PC-3 (cell line): Measurements from ENCODE around the gene B3GAT1. TPM values are rescaled to one million over a fixed set of nuclear protein-coding genes. Genes with fewer than 3 reads are reported as not detected.

Experiments
- ATAC-seq: fragments of 200-7000 bp; cut with Tn5 transposase; 2 replicates; pipeline ENCODE4 v1.9.1; 2020; ENCODE audit warnings: mild to moderate bottlenecking, moderate library complexity
- BruUV-seq: library from RNA; stranded (reverse); fragments of 400-500 nt; replicated peaks from 2 replicates; lab custom pipeline; 2021; lab: Mats Ljungman, UMichigan
- CTCF ChIA-PET: fragments of 300-600 bp; sonication (Branson Sonifier 250); formaldehyde crosslinking; loops from one replicate; lab custom pipeline; 2022; ENCODE audit warnings: antibody characterized with exemption; lab: Charles Lee
- POLR2A ChIA-PET: fragments of 300-600 bp; sonication (Branson Sonifier 250); formaldehyde crosslinking; loops from one replicate; lab custom pipeline; 2022; ENCODE audit warnings: antibody characterized with exemption; ENCODE audit not compliant: unreplicated experiment; lab: Charles Lee
- DNase-seq: peaks from one replicate; pipeline ENCODE4 v3.0.0-alpha.2; 2015
- H2AFZ ChIP-seq: fragments of 300-600 bp; sonication (generic); 2 replicates; pipeline ENCODE4 v1.6.0; 2016; ENCODE audit warnings: antibody characterized with exemption, low read length
- H3F3A ChIP-seq: fragments of 300-600 bp; sonication (generic); one replicate; pipeline ENCODE4 v1.6.0; 2017; ENCODE audit warnings: antibody characterized with exemption, low read length, control low read depth, mild to moderate bottlenecking; ENCODE audit not compliant: unreplicated experiment
- H3K27ac ChIP-seq: fragments of 300-600 bp; sonication (generic); 2 replicates; pipeline ENCODE4 v1.5.1; 2016; ENCODE audit warnings: mild to moderate bottlenecking, low read length
- H3K27me3 ChIP-seq: fragments of 300-600 bp; sonication (generic); 2 replicates; pipeline ENCODE4 v1.6.1; 2016; ENCODE audit warnings: low read length, mixed read lengths
- H3K36me3 ChIP-seq: fragments of 300-600 bp; sonication (generic); 2 replicates; pipeline ENCODE4 v1.6.1; 2016; ENCODE audit warnings: low read depth, mixed run types, low read length, mixed read lengths
- H3K4me1 ChIP-seq: fragments of 300-600 bp; sonication (generic); 2 replicates; pipeline ENCODE4 v1.5.1; 2016; ENCODE audit warnings: low read length; ENCODE audit not compliant: insufficient read depth
- H3K4me2 ChIP-seq: fragments of 300-600 bp; sonication (generic); 2 replicates; pipeline ENCODE4 v1.6.0; 2016; ENCODE audit warnings: low read length
- H3K4me3 ChIP-seq: fragments of 300-600 bp; sonication (generic); 2 replicates; pipeline ENCODE4 v1.5.1; 2016; ENCODE audit warnings: mild to moderate bottlenecking, low read length, mixed read lengths
- H3K79me2 ChIP-seq: fragments of 300-600 bp; sonication (generic); 2 replicates; pipeline ENCODE4 v1.6.1; 2017; ENCODE audit warnings: low read length, mixed read lengths
- H3K9ac ChIP-seq: fragments of 300-600 bp; sonication (generic); 2 replicates; pipeline ENCODE4 v1.6.0; 2016; ENCODE audit warnings: mild to moderate bottlenecking, low read length
- H3K9me2 ChIP-seq: fragments of 300-600 bp; sonication (generic); replicated peaks from 2 replicates; pipeline ENCODE4 v1.6.1; 2016; ENCODE audit warnings: mixed run types, low read length, mixed read lengths
- H3K9me3 ChIP-seq: fragments of 300-600 bp; sonication (generic); 2 replicates; pipeline ENCODE4 v1.6.1; 2016; ENCODE audit warnings: low read length, mixed read lengths
- H4K20me1 ChIP-seq: fragments of 300-600 bp; sonication (generic); 2 replicates; pipeline ENCODE4 v1.6.1; 2016; ENCODE audit warnings: low read length, mixed read lengths
- CTCF ChIP-seq: fragments of 300-600 bp; sonication (generic); conservative IDR thresholded peaks from 2 replicates; pipeline ENCODE4 v1.5.1; 2017; ENCODE audit warnings: antibody characterized with exemption, low read depth, mild to moderate bottlenecking, low read length
- EZH2 ChIP-seq: fragments of 300-600 bp; sonication (generic); IDR thresholded peaks from one replicate; pipeline ENCODE4 v1.6.1; 2017; ENCODE audit warnings: antibody characterized with exemption, mild to moderate bottlenecking, low read length; ENCODE audit not compliant: unreplicated experiment
- EZH2phosphoT487 ChIP-seq: fragments of 300-600 bp; sonication (generic); IDR thresholded peaks from 2 replicates; pipeline ENCODE4 v1.6.1; 2018; ENCODE audit warnings: mild to moderate bottlenecking, antibody characterized with exemption, low read length, borderline replicate concordance
- intact Hi-C: fragments of 100-400 bp; cut with micrococcal nuclease; formaldehyde crosslinking; loops from 2 replicates; pipeline ENCODE4 v1.9.0; 2023
- total RNA-seq: library from RNA; depleted of rRNA; stranded (reverse); fragments of >200 nt; gene quantifications from 2 replicates; pipeline ENCODE4 v1.2.3, GENCODE V29; 2014

Gene B3GAT1
- total RNA-seq, 1 experiment from 2014 or later = not detected

- no peaks in the 10 kb centered on the region for H3K4me1 ChIP-seq
- no peaks in the 10 kb centered on the region for H3K36me3 ChIP-seq
- H3K4me3 ChIP-seq = no peak overlapping the region
- H3K4me2 ChIP-seq = no peak overlapping the region
- BruUV-seq = no TSS peak
- H3K9ac ChIP-seq = no peak overlapping the region
- intact Hi-C loops = no loop called here
- ChIA-PET POLR2A (no interaction called here), CTCF (no interaction called here)
- DNase-seq = no peak
- no peak overlapping the region for H2AFZ ChIP-seq
- H4K20me1 ChIP-seq = no peaks in the 10 kb centered on the region
- H3K9me2 ChIP-seq = no peaks in the 10 kb centered on the region
- no peaks in the 10 kb centered on the region for H3K79me2 ChIP-seq
- H3K27ac ChIP-seq = no peak overlapping the region
- H3K27me3 ChIP-seq = peaks cover 24% of the 10 kb centered on the region
- TF ChIP-seq EZH2 (no peak), CTCF (no peak), EZH2phosphoT487 (no peak)
- no peak for ATAC-seq
- H3F3A ChIP-seq = no peaks in the 10 kb centered on the region
- no peaks in the 10 kb centered on the region for H3K9me3 ChIP-seq
Observed at GRCh38 chr11:134389464-134390180, 22.4 kb downstream of the B3GAT1 start.

GRCh38 chr11:134388590-134388989 is 23.5 kb downstream of the B3GAT1 start:
- POLR2A ChIA-PET = no interaction called here
- Histone ChIP-seq H3K36me3 (no peaks in the 10 kb centered on the region), H4K20me1 (no peaks in the 10 kb centered on the region), H3K4me3 (no peak overlapping the region), H3K9me2 (no peaks in the 10 kb centered on the region), H3K27ac (no peak overlapping the region), H3K27me3 (peaks cover 24% of the 10 kb centered on the region), H3K9me3 (no peaks in the 10 kb centered on the region), H3K4me2 (no peak overlapping the region), H2AFZ (no peak overlapping the region), H3F3A (no peaks in the 10 kb centered on the region), H3K9ac (no peak overlapping the region), H3K79me2 (no peaks in the 10 kb centered on the region), H3K4me1 (no peaks in the 10 kb centered on the region)
- intact Hi-C loops = no loop called here
- no peak for ATAC-seq
- CTCF ChIA-PET = no interaction called here
- TF ChIP-seq CTCF (no peak), EZH2 (no peak), EZH2phosphoT487 (no peak)
- DNase-seq = no peak
- no TSS peak for BruUV-seq

GRCh38 chr11:134387501-134387900 is 24.5 kb downstream of the B3GAT1 start:
- no peaks in the 10 kb centered on the region for H4K20me1 ChIP-seq
- no peaks in the 10 kb centered on the region for H3K9me3 ChIP-seq
- ATAC-seq (no peak), DNase-seq (no peak)
- POLR2A ChIA-PET = no interaction called here
- no peaks in the 10 kb centered on the region for H3F3A ChIP-seq
- H3K79me2 ChIP-seq = no peaks in the 10 kb centered on the region
- H3K27me3 ChIP-seq = peaks cover 14% of the 10 kb centered on the region
- CTCF ChIA-PET = no interaction called here
- H2AFZ ChIP-seq = no peak overlapping the region
- H3K4me3 ChIP-seq = no peak overlapping the region
- intact Hi-C loops = no loop called here
- H3K9ac ChIP-seq = no peak overlapping the region
- no peak for TF ChIP-seq CTCF
- no peak for TF ChIP-seq EZH2phosphoT487
- TF ChIP-seq EZH2 = no peak
- BruUV-seq = no TSS peak
- no peak overlapping the region for H3K4me2 ChIP-seq
- H3K27ac ChIP-seq = no peak overlapping the region
- H3K36me3 ChIP-seq = no peaks in the 10 kb centered on the region
- H3K9me2 ChIP-seq = no peaks in the 10 kb centered on the region
- H3K4me1 ChIP-seq = no peaks in the 10 kb centered on the region
